ENCODE data around the gene INPP5E.

- TF ChIP-seq POLR2AphosphoS5 (IDR thresholded peaks at IDR 0.05; ENCODE audit: low read depth, low read length) (no peak), SIN3A (IDR thresholded peaks at IDR 0.05; ENCODE audit: borderline replicate concordance, insufficient read depth, low read length) (no peak), REST (IDR thresholded peaks at IDR 0.05; ENCODE audit: insufficient read depth in 1 of 2, low read depth in 2 of 2, low read length in 2 of 2) (no peak)
Measured at GRCh38 chr9:136486823-136487620, 47.4 kb upstream of the INPP5E start.
